H9 (cell line): ENCODE measurements around the gene CAMKV. TPM values are rescaled to one million over a fixed set of nuclear protein-coding genes. Genes with fewer than 3 reads are reported as not detected.

Experiments
- DNase-seq: peaks from one replicate; pipeline ENCODE4 v3.0.0-alpha.2; 2017
- H2AFZ ChIP-seq: one replicate; pipeline ENCODE4 v1.6.1; 2013; ENCODE audit warnings: mild to moderate bottlenecking, low read length, control low read depth, moderate library complexity
- H2AK5ac ChIP-seq: 2 replicates; pipeline ENCODE4 v1.6.1; 2013; ENCODE audit warnings: low read length, control low read depth, mixed read lengths; ENCODE audit not compliant: insufficient read length
- H2BK120ac ChIP-seq: one replicate; pipeline ENCODE4 v1.6.1; 2013; ENCODE audit warnings: low read depth, mild to moderate bottlenecking, low read length, control low read depth, inconsistent platforms; ENCODE audit not compliant: poor library complexity, severe bottlenecking
- H2BK12ac ChIP-seq: 2 replicates; pipeline ENCODE4 v1.6.1; 2013; ENCODE audit warnings: low read length, control low read depth, mixed read lengths, low read depth; ENCODE audit not compliant: insufficient read length
- H2BK15ac ChIP-seq: 2 replicates; pipeline ENCODE4 v1.6.1; 2013; ENCODE audit warnings: low read depth, low read length, control low read depth
- H2BK20ac ChIP-seq: one replicate; pipeline ENCODE4 v1.6.1; 2013; ENCODE audit warnings: low read depth, mild to moderate bottlenecking, low read length, control low read depth, inconsistent platforms; ENCODE audit not compliant: poor library complexity, severe bottlenecking
- H2BK5ac ChIP-seq: 2 replicates; pipeline ENCODE4 v1.6.1; 2013; ENCODE audit warnings: low read length, control low read depth, mixed read lengths; ENCODE audit not compliant: insufficient read length
- H3K14ac ChIP-seq: 2 replicates; pipeline ENCODE4 v1.6.1; 2013; ENCODE audit warnings: low read length, control low read depth; ENCODE audit not compliant: insufficient read depth
- H3K18ac ChIP-seq: 2 replicates; pipeline ENCODE4 v1.6.1; 2013; ENCODE audit warnings: low read depth, mild to moderate bottlenecking, mixed read lengths, low read length, control low read depth; ENCODE audit not compliant: insufficient read length
- H3K23ac ChIP-seq: 2 replicates; pipeline ENCODE4 v1.6.1; 2013; ENCODE audit warnings: low read length, control low read depth, mixed read lengths, low read depth; ENCODE audit not compliant: insufficient read length
- H3K23me2 ChIP-seq: 2 replicates; pipeline ENCODE4 v1.6.1; 2013; ENCODE audit warnings: low read depth, mild to moderate bottlenecking, mixed read lengths, low read length, control low read depth; ENCODE audit not compliant: insufficient read length, poor library complexity, severe bottlenecking
- H3K27ac ChIP-seq: 2 replicates; pipeline ENCODE4 v1.5.1; 2013; ENCODE audit warnings: low read length, control low read depth, mixed read lengths, low read depth; ENCODE audit not compliant: insufficient read length
- H3K27me3 ChIP-seq: 2 replicates; pipeline ENCODE4 v1.6.1; 2013; ENCODE audit warnings: low read length, control low read depth, inconsistent platforms; ENCODE audit not compliant: insufficient read depth
- H3K4ac ChIP-seq: 2 replicates; pipeline ENCODE4 v1.6.1; 2013; ENCODE audit warnings: low read depth, mild to moderate bottlenecking, control low read depth, inconsistent platforms, low read length, moderate library complexity
- H3K4me1 ChIP-seq: 2 replicates; pipeline ENCODE4 v1.6.1; 2013; ENCODE audit warnings: low read length, control low read depth, inconsistent platforms; ENCODE audit not compliant: insufficient read depth
- H3K4me2 ChIP-seq: 2 replicates; pipeline ENCODE4 v1.6.1; 2013; ENCODE audit warnings: low read length, control low read depth, mixed read lengths; ENCODE audit not compliant: insufficient read length, insufficient read depth
- H3K56ac ChIP-seq: 2 replicates; pipeline ENCODE4 v1.6.1; 2013; ENCODE audit warnings: low read depth, mild to moderate bottlenecking, mixed read lengths, low read length, control low read depth; ENCODE audit not compliant: insufficient read length
- H3K79me1 ChIP-seq: 2 replicates; pipeline ENCODE4 v1.6.1; 2013; ENCODE audit warnings: low read depth, mild to moderate bottlenecking, moderate library complexity, low read length, control low read depth, inconsistent platforms; ENCODE audit not compliant: insufficient read depth, poor library complexity, severe bottlenecking
- H3K79me2 ChIP-seq: 2 replicates; pipeline ENCODE4 v1.6.1; 2013; ENCODE audit warnings: low read length, control low read depth, inconsistent platforms; ENCODE audit not compliant: insufficient read depth
- H3K9ac ChIP-seq: 2 replicates; pipeline ENCODE4 v1.6.1; 2013; ENCODE audit warnings: low read length, control low read depth, mixed read lengths; ENCODE audit not compliant: insufficient read length; ENCODE audit errors: extremely low read depth
- H3K9me3 ChIP-seq: one replicate; pipeline ENCODE4 v1.6.1; 2013; ENCODE audit warnings: low read depth, low read length, inconsistent platforms; ENCODE audit not compliant: control insufficient read depth
- H3T11ph ChIP-seq: one replicate; pipeline ENCODE4 v1.6.1; 2013; ENCODE audit warnings: mild to moderate bottlenecking, low read length, control low read depth, inconsistent platforms
- H4K20me1 ChIP-seq: one replicate; pipeline ENCODE4 v1.6.1; 2013; ENCODE audit not compliant: control insufficient read depth, insufficient read length, insufficient read depth
- H4K5ac ChIP-seq: 2 replicates; pipeline ENCODE4 v1.6.1; 2013; ENCODE audit warnings: low read depth, mild to moderate bottlenecking, mixed read lengths, low read length, control low read depth; ENCODE audit not compliant: insufficient read length
- H4K8ac ChIP-seq: replicated peaks from 2 replicates; pipeline ENCODE4 v1.6.1; 2013; ENCODE audit warnings: low read length, control low read depth, mixed read lengths, low read depth; ENCODE audit not compliant: insufficient read length
- H4K91ac ChIP-seq: 2 replicates; pipeline ENCODE4 v1.6.1; 2013; ENCODE audit warnings: low read depth, mild to moderate bottlenecking, moderate library complexity, mixed read lengths, low read length, control low read depth; ENCODE audit not compliant: insufficient read length
- H3K27ac Mint-ChIP-seq, 3 experiments: 2 replicates in 2 of 3; 3 replicates in 1 of 3; pipeline ENCODE4 v1.8.0; 2020 to 2021; ENCODE audit warnings: mixed read lengths in 3 of 3, mild to moderate bottlenecking in 1 of 3, moderate library complexity in 1 of 3
- H3K27me3 Mint-ChIP-seq: 2 replicates; pipeline ENCODE4 v1.8.0; 2021; ENCODE audit warnings: low read depth, mild to moderate bottlenecking, moderate library complexity, mixed read lengths
- H3K36me3 Mint-ChIP-seq, 3 experiments: 2 replicates in 2 of 3; 3 replicates in 1 of 3; pipeline ENCODE4 v1.8.0; 2020 to 2021; ENCODE audit warnings: low read depth in 3 of 3, mixed read lengths in 3 of 3; ENCODE audit not compliant: insufficient read depth in 1 of 3
- H3K4me1 Mint-ChIP-seq, 2 experiments: 2 replicates each; pipeline ENCODE4 v1.8.0; 2020; ENCODE audit warnings: mixed read lengths in 2 of 2
- H3K4me3 Mint-ChIP-seq, 2 experiments: 2 replicates in 1 of 2; 3 replicates in 1 of 2; pipeline ENCODE4 v1.8.0; 2020 to 2021; ENCODE audit warnings: mild to moderate bottlenecking in 2 of 2, mixed read lengths in 2 of 2, moderate library complexity in 1 of 2
- H3K9me3 Mint-ChIP-seq, 2 experiments: 2 replicates in 1 of 2; 3 replicates in 1 of 2; pipeline ENCODE4 v1.8.0; 2020; ENCODE audit warnings: mild to moderate bottlenecking in 2 of 2, mixed read lengths in 2 of 2, moderate library complexity in 1 of 2
- WGBS: extraction: QIAGEN DNeasy Blood & Tissue Kit; methylation state at CpG from one replicate; pipeline ENCODE4 v1.1.7; 2013; ENCODE audit warnings: missing lambda C conversion rate, low lambda C conversion rate, mixed read lengths; ENCODE audit not compliant: insufficient read length; ENCODE audit errors: extremely low coverage; 5-methylcytosine and 5-hydroxymethylcytosine counted together
- total RNA-seq: library from RNA; stranded (reverse); gene quantifications from 2 replicates; pipeline ENCODE4 v1.2.1, GENCODE V29; 2021
- TF ChIP-seq, protein P1 (sequence below): fragments of 200-600 bp; sonication (generic); conservative IDR thresholded peaks from 3 replicates; pipeline ENCODE4 v1.8.0; 2021; ENCODE audit warnings: antibody characterized with exemption, mild to moderate bottlenecking

CAMKV gene
- total RNA-seq, 1 experiment from 2014 or later, result 54.2 TPM

DNA sequence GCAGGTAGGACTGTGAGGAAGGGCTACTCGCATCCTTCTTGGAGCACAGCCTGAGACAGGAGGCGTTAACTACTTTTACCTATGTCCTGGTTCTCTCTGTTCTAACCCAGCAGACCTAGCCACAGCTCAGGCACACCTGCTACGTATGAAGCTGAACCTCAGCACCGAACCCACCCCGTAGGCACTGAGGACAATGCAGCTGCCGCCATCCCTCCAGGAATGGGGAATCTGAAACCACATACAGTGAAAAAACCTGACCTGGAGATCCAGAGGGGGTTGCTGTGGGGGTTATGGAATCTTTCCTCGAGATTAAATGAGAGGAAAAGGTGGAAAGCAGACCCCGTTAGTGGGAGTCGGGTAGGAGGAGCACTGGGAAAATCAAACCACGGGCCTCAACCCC lies 19.6 kb upstream of the CAMKV start:
- Mint-ChIP-seq H3K9me3 (no peaks in the 10 kb centered on the region), H3K27ac (no peak overlapping the region), H3K4me1 (peaks cover 0 to 13% of the 10 kb centered on the region in 2 experiments; a peak in 1 of 4 replicates), H3K27me3 (peaks cover 1% of the 10 kb centered on the region; the same call in 1 of the 2 replicates), H3K36me3 (no peaks in the 10 kb centered on the region; a peak in 2 of 7 replicates), H3K4me3 (no peak overlapping the region)
- Histone ChIP-seq H2BK20ac (no peak overlapping the region), H4K91ac (no peak overlapping the region), H3K4me1 (no peaks in the 10 kb centered on the region), H3K27me3 (no peaks in the 10 kb centered on the region), H3K14ac (no peak overlapping the region), H3K23me2 (no peaks in the 10 kb centered on the region), H3K18ac (no peak overlapping the region), H3K27ac (no peak overlapping the region), H4K8ac (no peak overlapping the region), H3K79me1 (no peaks in the 10 kb centered on the region), H4K20me1 (no peaks in the 10 kb centered on the region), H2BK15ac (no peak overlapping the region), H3K9me3 (no peaks in the 10 kb centered on the region), H3K4ac (no peak overlapping the region), H3K9ac (no peak overlapping the region), H4K5ac (no peak overlapping the region), H2AK5ac (no peak overlapping the region), H3K79me2 (no peaks in the 10 kb centered on the region), H3K23ac (no peak overlapping the region), H3K4me2 (no peak overlapping the region), H2BK120ac (no peak overlapping the region), H2AFZ (no peak overlapping the region), H2BK12ac (no peak overlapping the region), H3T11ph (no peak overlapping the region), H2BK5ac (no peak overlapping the region), H3K56ac (no peak overlapping the region)
- DNase-seq, result no peak
- no CpG with 5 or more reads among the region's 10 CpGs for WGBS
- TF ChIP-seq, protein P1, sequence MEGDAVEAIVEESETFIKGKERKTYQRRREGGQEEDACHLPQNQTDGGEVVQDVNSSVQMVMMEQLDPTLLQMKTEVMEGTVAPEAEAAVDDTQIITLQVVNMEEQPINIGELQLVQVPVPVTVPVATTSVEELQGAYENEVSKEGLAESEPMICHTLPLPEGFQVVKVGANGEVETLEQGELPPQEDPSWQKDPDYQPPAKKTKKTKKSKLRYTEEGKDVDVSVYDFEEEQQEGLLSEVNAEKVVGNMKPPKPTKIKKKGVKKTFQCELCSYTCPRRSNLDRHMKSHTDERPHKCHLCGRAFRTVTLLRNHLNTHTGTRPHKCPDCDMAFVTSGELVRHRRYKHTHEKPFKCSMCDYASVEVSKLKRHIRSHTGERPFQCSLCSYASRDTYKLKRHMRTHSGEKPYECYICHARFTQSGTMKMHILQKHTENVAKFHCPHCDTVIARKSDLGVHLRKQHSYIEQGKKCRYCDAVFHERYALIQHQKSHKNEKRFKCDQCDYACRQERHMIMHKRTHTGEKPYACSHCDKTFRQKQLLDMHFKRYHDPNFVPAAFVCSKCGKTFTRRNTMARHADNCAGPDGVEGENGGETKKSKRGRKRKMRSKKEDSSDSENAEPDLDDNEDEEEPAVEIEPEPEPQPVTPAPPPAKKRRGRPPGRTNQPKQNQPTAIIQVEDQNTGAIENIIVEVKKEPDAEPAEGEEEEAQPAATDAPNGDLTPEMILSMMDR, result no peak
